ENCODE measurements around the gene EID1. TPM values are rescaled to one million over a fixed set of nuclear protein-coding genes. Genes with fewer than 3 reads are reported as not detected.

Gene EID1
- total and polyA plus RNA-seq, 9 of the 15 experiments (the other 6 are each of a cell fraction or from before 2014, with no cell fraction given), result 46.5 to 211 (median 143) TPM

- TF ChIP-seq ZBTB9 (CRISPR knock-in tag; IDR thresholded peaks at IDR 0.05) (no peak), REST (IDR thresholded peaks at IDR 0.05; ENCODE audit: borderline replicate concordance) (0 out of 2 replicates have a peak, but pooled peaks have one; percentile 13), REST (CRISPR knock-in tag; IDR thresholded peaks at IDR 0.05; ENCODE audit: low read depth) (no peak), ARID4B (CRISPR knock-in tag; IDR thresholded peaks at IDR 0.05) (no peak), FOSL1 (tag; conservative IDR thresholded peaks at IDR 0.05) (no peak), ZBTB5 (IDR thresholded peaks at IDR 0.05) (no peak), MTA2 (IDR thresholded peaks at IDR 0.05; ENCODE audit: low read depth) (no peak), DMBX1 (CRISPR knock-in tag; IDR thresholded peaks at IDR 0.05; ENCODE audit: borderline replicate concordance) (no peak)
These were observed 36.8 kb downstream of the EID1 start (continued) for GRCh38 chr15:48914717-48915116.
